A673 (cell line): ENCODE results near the gene KRTAP10-8. TPM values are rescaled to one million over a fixed set of nuclear protein-coding genes. Genes with fewer than 3 reads are reported as not detected.

Experiments
- BruUV-seq: library from RNA; stranded (reverse); fragments of 400-500 nt; replicated peaks from 2 replicates; lab custom pipeline; 2021; lab: Mats Ljungman, UMichigan
- CTCF ChIA-PET: fragments of 300-600 bp; sonication (Branson Sonifier 250); formaldehyde crosslinking; loops from one replicate; lab custom pipeline; 2022; ENCODE audit warnings: antibody characterized with exemption; lab: Charles Lee
- POLR2A ChIA-PET: fragments of 300-600 bp; sonication (Branson Sonifier 250); formaldehyde crosslinking; loops from one replicate; lab custom pipeline; 2022; ENCODE audit warnings: antibody characterized with exemption; ENCODE audit not compliant: low non-redundant PET; lab: Charles Lee
- DNase-seq: peaks from one replicate; pipeline ENCODE4 v3.0.0-alpha.2; 2015; ENCODE audit warnings: low spot score
- H3K27ac ChIP-seq: fragments of 200-600 bp; sonication (generic); 2 replicates; pipeline ENCODE4 v1.5.1; 2016; ENCODE audit warnings: mixed run types, low read depth, mild to moderate bottlenecking, mixed read lengths, antibody characterized with exemption, low read length; ENCODE audit not compliant: poor library complexity, severe bottlenecking
- H3K27me3 ChIP-seq: fragments of 200-600 bp; sonication (generic); replicated peaks from 2 replicates; pipeline ENCODE4 v1.6.1; 2017; ENCODE audit warnings: mixed run types, low read depth, mild to moderate bottlenecking, mixed read lengths, antibody characterized with exemption, low read length; ENCODE audit not compliant: insufficient read depth, poor library complexity
- H3K36me3 ChIP-seq: fragments of 200-600 bp; sonication (generic); 2 replicates; pipeline ENCODE4 v1.6.1; 2016; ENCODE audit warnings: mixed run types, mild to moderate bottlenecking, mixed read lengths, antibody characterized with exemption, low read length; ENCODE audit not compliant: insufficient read depth, poor library complexity, severe bottlenecking
- H3K4me1 ChIP-seq: fragments of 200-600 bp; sonication (generic); 2 replicates; pipeline ENCODE4 v1.6.1; 2017; ENCODE audit warnings: mixed run types, mild to moderate bottlenecking, mixed read lengths, antibody characterized with exemption, low read length; ENCODE audit not compliant: insufficient read depth, poor library complexity, severe bottlenecking
- H3K4me3 ChIP-seq: fragments of 200-600 bp; sonication (generic); 2 replicates; pipeline ENCODE4 v1.5.1; 2016; ENCODE audit warnings: low read depth, mixed run types, mild to moderate bottlenecking, mixed read lengths, low read length; ENCODE audit not compliant: poor library complexity, severe bottlenecking
- H3K9me3 ChIP-seq: fragments of 200-600 bp; sonication (generic); 2 replicates; pipeline ENCODE4 v1.6.1; 2016; ENCODE audit warnings: mixed run types, low read depth, mild to moderate bottlenecking, mixed read lengths, antibody characterized with exemption, low read length; ENCODE audit not compliant: poor library complexity, severe bottlenecking
- EZH2 ChIP-seq: fragments of 200-600 bp; sonication (generic); IDR thresholded peaks from 2 replicates; pipeline ENCODE4 v1.6.1; 2017; ENCODE audit warnings: borderline replicate concordance, low read depth, mild to moderate bottlenecking, mixed read lengths, antibody characterized with exemption, low read length; ENCODE audit not compliant: poor library complexity, severe bottlenecking
- intact Hi-C: fragments of 100-400 bp; cut with micrococcal nuclease; formaldehyde crosslinking; loops from one replicate; pipeline ENCODE4 v1.10.0; 2022; ENCODE audit not compliant: unreplicated experiment
- total RNA-seq: library from RNA; stranded (reverse); gene quantifications from 2 replicates; pipeline ENCODE4 v1.2.3, GENCODE V29; 2021
- TF ChIP-seq, protein P1 (sequence below): fragments of 300-800, 200-600 bp; sonication (generic); conservative IDR thresholded peaks from 2 replicates; pipeline ENCODE4 v1.5.1; 2017; ENCODE audit warnings: low read depth, mild to moderate bottlenecking, antibody characterized with exemption, low read length, moderate library complexity, mixed read lengths

The KRTAP10-8 gene
- total RNA-seq, 1 experiment from 2014 or later, result not detected

DNA sequence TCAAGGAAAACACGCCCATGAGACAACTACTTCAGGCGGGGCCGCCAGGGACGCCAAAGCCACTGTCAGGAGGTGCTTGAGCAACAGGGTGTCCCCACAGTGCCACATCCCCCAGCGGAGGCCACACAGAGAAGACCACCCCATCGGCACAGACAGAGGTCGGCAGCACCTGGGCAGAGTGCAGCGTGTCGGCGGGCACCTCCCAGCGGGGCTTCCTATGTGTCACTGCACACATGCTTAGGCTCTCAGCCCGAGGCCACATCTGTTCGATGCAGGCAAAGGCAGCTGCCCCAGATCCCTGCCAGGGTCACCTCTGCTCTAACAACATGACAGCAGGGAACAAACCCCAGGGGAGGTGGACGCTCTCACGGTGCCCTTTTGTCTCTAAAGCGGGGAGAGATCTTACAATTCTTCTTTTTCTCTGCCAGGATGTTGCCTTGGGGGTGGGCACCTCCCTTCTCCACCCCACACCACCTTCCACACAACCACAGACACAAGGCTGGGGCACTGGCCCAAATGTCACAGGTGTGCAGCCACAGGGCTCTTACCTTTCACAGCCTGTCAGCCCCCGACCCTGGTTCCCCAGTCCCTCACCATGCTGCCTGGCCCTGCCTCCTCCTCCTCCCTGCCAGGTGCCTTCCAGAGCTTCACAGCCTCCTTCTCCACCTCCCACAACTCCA, 4.2 kb downstream of the KRTAP10-8 start:
- BruUV-seq, result no TSS peak
- H3K27ac ChIP-seq, result no peak overlapping the region
- H3K36me3 ChIP-seq, result no peaks in the 10 kb centered on the region
- ChIA-PET CTCF (no interaction called here), POLR2A (no interaction called here)
- no peak for TF ChIP-seq EZH2
- intact Hi-C loops, result no loop called here
- no peak for DNase-seq
- H3K4me1 ChIP-seq, result no peaks in the 10 kb centered on the region
- H3K4me3 ChIP-seq, result no peak overlapping the region
- H3K9me3 ChIP-seq, result peaks cover 16% of the 10 kb centered on the region
- no peaks in the 10 kb centered on the region for H3K27me3 ChIP-seq

DNA sequence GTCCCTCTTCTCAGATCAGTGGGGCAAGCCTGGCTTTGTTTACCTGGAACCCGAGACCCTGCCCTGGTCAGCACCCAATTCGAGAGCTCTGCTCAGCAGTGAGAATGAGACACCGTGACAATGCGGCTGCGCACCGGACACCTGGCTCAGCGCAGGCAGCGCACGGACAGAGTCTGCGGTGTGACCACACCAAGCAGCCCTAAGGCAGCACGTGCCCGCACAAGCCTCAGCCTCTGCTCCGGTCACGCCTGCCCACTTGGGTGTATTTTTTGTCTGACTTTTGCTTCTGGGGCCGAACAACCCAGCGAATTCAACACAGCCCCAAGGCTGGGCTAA, 4.7 kb downstream of the KRTAP10-8 start:
- POLR2A ChIA-PET, result no interaction called here

DNA sequence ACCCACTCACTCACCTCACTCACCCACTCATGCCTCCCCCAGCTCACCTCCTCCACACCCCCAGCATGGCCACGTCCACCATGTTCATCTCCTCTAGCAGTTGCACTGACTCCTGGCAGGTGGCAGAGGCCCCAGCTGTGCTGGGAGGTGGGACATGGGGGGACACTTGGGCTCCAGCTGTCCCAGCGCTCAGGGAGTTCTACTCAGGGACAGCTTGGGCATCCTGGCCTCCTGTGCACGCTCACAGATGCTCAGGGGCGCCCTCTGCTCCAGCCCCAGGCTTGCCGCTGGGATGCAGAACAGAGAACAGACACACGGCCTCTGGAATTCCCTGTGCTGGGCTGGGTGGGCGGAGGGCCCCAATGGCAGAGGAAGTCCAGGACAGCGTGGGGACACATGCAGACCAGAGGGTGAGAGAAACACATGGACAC, 5.2 kb downstream of the KRTAP10-8 start:
- no peaks in the 10 kb centered on the region for H3K36me3 ChIP-seq
- no peaks in the 10 kb centered on the region for H3K4me1 ChIP-seq
- intact Hi-C loops, result no loop called here
- peaks cover 6% of the 10 kb centered on the region for H3K9me3 ChIP-seq
- no peak overlapping the region for H3K4me3 ChIP-seq
- BruUV-seq, result no TSS peak
- no peak for DNase-seq
- no peaks in the 10 kb centered on the region for H3K27me3 ChIP-seq
- CTCF ChIA-PET, result no interaction called here
- POLR2A ChIA-PET, result no interaction called here
- TF ChIP-seq, protein P1, sequence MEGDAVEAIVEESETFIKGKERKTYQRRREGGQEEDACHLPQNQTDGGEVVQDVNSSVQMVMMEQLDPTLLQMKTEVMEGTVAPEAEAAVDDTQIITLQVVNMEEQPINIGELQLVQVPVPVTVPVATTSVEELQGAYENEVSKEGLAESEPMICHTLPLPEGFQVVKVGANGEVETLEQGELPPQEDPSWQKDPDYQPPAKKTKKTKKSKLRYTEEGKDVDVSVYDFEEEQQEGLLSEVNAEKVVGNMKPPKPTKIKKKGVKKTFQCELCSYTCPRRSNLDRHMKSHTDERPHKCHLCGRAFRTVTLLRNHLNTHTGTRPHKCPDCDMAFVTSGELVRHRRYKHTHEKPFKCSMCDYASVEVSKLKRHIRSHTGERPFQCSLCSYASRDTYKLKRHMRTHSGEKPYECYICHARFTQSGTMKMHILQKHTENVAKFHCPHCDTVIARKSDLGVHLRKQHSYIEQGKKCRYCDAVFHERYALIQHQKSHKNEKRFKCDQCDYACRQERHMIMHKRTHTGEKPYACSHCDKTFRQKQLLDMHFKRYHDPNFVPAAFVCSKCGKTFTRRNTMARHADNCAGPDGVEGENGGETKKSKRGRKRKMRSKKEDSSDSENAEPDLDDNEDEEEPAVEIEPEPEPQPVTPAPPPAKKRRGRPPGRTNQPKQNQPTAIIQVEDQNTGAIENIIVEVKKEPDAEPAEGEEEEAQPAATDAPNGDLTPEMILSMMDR, result no peak
- TF ChIP-seq EZH2, result no peak
- no peak overlapping the region for H3K27ac ChIP-seq

More for the DNA sequence above, 4.7 kb downstream of the KRTAP10-8 start:
- Histone ChIP-seq H3K27me3 (no peaks in the 10 kb centered on the region), H3K27ac (no peak overlapping the region), H3K4me3 (no peak overlapping the region), H3K9me3 (peaks cover 11% of the 10 kb centered on the region), H3K4me1 (no peaks in the 10 kb centered on the region), H3K36me3 (no peaks in the 10 kb centered on the region)
- no TSS peak for BruUV-seq
- no peak for TF ChIP-seq EZH2
- TF ChIP-seq, protein P1, result no peak
- DNase-seq, result no peak
- intact Hi-C loops, result no loop called here
- CTCF ChIA-PET, result no interaction called here

DNA sequence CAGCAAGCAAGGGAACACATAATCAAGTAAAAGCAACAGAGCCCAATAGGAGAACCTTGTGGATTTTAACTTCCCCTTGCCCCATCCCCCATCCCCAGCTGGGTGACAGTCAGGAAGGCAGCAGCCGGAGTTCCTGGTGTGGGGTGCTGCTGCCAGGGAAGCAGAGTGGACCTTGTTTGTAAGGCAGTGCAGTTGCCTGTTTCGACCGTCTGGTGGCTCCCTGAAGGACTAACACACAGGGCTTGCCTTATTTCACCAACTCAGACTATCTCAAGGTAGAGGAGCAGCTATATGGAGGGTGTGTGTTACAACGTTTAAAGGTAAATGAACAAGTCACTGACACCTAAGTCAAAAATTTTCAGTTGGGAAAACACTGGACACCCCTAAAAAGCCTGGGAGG, 6.6 kb downstream of the KRTAP10-8 start:
- Histone ChIP-seq H3K9me3 (peaks cover 13% of the 10 kb centered on the region), H3K36me3 (no peaks in the 10 kb centered on the region), H3K4me3 (no peak overlapping the region), H3K4me1 (no peaks in the 10 kb centered on the region), H3K27ac (no peak overlapping the region), H3K27me3 (no peaks in the 10 kb centered on the region)
- intact Hi-C loops, result no loop called here
- TF ChIP-seq, protein P1, result no peak
- no peak for TF ChIP-seq EZH2
- POLR2A ChIA-PET, result no interaction called here
- no TSS peak for BruUV-seq
- CTCF ChIA-PET, result no interaction called here
- DNase-seq, result no peak
